IMR-90 (cell line): ENCODE results near the gene MAP1LC3B2. TPM values are rescaled to one million over a fixed set of nuclear protein-coding genes. Genes with fewer than 3 reads are reported as not detected.

ENCODE experiments used
- ATAC-seq: fragments of 200-7000 bp; cut with Tn5 transposase; 2 replicates; pipeline ENCODE4 v1.9.1; 2020; ENCODE audit warnings: low read depth, mild to moderate bottlenecking, moderate library complexity
- BruUV-seq: library from RNA; stranded (reverse); fragments of 400-500 nt; replicated peaks from 2 replicates; lab custom pipeline; 2021; lab: Mats Ljungman, UMichigan
- CTCF ChIA-PET: fragments of 300-600 bp; formaldehyde crosslinking; extraction: SDS; loops from one replicate; lab custom pipeline; 2021; ENCODE audit warnings: antibody characterized with exemption; lab: Yijun Ruan, JAX
- POLR2A ChIA-PET: fragments of 300-600 bp; sonication (Branson Sonifier 250); formaldehyde crosslinking; loops from one replicate; lab custom pipeline; 2022; ENCODE audit warnings: antibody characterized with exemption; ENCODE audit not compliant: unreplicated experiment; lab: Charles Lee
- DNase-seq: peaks from one replicate; pipeline ENCODE4 v3.0.0; 2013
- H2AFZ ChIP-seq: replicated peaks from 2 replicates; pipeline ENCODE3; 2013; ENCODE audit warnings: low read length, mild to moderate bottlenecking; ENCODE audit not compliant: poor library complexity
- H2AK5ac ChIP-seq: 2 replicates; pipeline ENCODE4 v1.6.1; 2013; ENCODE audit warnings: low read depth, low read length, inconsistent platforms
- H2AK9ac ChIP-seq: replicated peaks from 2 replicates; pipeline ENCODE3; 2013; ENCODE audit warnings: mild to moderate bottlenecking, low read depth, low read length, moderate library complexity; ENCODE audit not compliant: poor library complexity
- H2BK120ac ChIP-seq: 2 replicates; pipeline ENCODE4 v1.6.1; 2013; ENCODE audit warnings: low read depth, low read length, inconsistent platforms
- H2BK15ac ChIP-seq: 3 replicates; pipeline ENCODE4 v1.6.1; 2013; ENCODE audit warnings: low read depth, low read length, inconsistent platforms
- H2BK20ac ChIP-seq: 2 replicates; pipeline ENCODE4 v1.6.1; 2013; ENCODE audit warnings: low read depth, mild to moderate bottlenecking, inconsistent platforms, low read length, moderate library complexity
- H2BK5ac ChIP-seq: 2 replicates; pipeline ENCODE4 v1.6.1; 2013; ENCODE audit warnings: mild to moderate bottlenecking, low read depth, low read length, inconsistent platforms; ENCODE audit not compliant: poor library complexity, severe bottlenecking
- H3K14ac ChIP-seq: replicated peaks from 2 replicates; pipeline ENCODE4 v1.6.1; 2013; ENCODE audit warnings: low read depth, low read length, inconsistent platforms
- H3K18ac ChIP-seq: 2 replicates; pipeline ENCODE4 v1.6.1; 2013; ENCODE audit warnings: low read depth, low read length, control low read depth
- H3K23ac ChIP-seq: 2 replicates; pipeline ENCODE4 v1.6.1; 2013; ENCODE audit warnings: low read depth, low read length, inconsistent platforms
- H3K27ac ChIP-seq: 2 replicates; pipeline ENCODE4 v1.5.1; 2013; ENCODE audit warnings: mild to moderate bottlenecking, control low read depth, low read length; ENCODE audit not compliant: insufficient read depth
- H3K27me3 ChIP-seq: 2 replicates; pipeline ENCODE4 v1.6.1; 2013; ENCODE audit warnings: low read length; ENCODE audit not compliant: control insufficient read depth, insufficient read depth
- H3K36me3 ChIP-seq: 2 replicates; pipeline ENCODE4 v1.6.1; 2013; ENCODE audit warnings: low read length, mixed read lengths; ENCODE audit not compliant: control insufficient read depth, insufficient read depth
- H3K4ac ChIP-seq: 2 replicates; pipeline ENCODE4 v1.6.1; 2013; ENCODE audit warnings: low read depth, low read length, inconsistent platforms
- H3K4me1 ChIP-seq: 2 replicates; pipeline ENCODE4 v1.6.1; 2013; ENCODE audit warnings: low read length, mixed read lengths; ENCODE audit not compliant: control insufficient read depth, insufficient read depth
- H3K4me2 ChIP-seq: 2 replicates; pipeline ENCODE4 v1.6.1; 2013; ENCODE audit warnings: low read depth, mild to moderate bottlenecking, control low read depth, low read length, moderate library complexity
- H3K4me3 ChIP-seq: 2 replicates; pipeline ENCODE4 v1.5.1; 2013; ENCODE audit warnings: low read depth, mild to moderate bottlenecking, control low read depth, low read length, moderate library complexity; ENCODE audit not compliant: insufficient read depth
- H3K56ac ChIP-seq: 2 replicates; pipeline ENCODE4 v1.6.1; 2013; ENCODE audit warnings: low read length, inconsistent platforms; ENCODE audit not compliant: insufficient read depth; ENCODE audit errors: extremely low read depth
- H3K79me1 ChIP-seq, 2 experiments: 2 replicates each; pipeline ENCODE4 v1.6.1; 2013; ENCODE audit warnings: low read length in 2 of 2, inconsistent platforms in 1 of 2, low read depth in 1 of 2
- H3K9ac ChIP-seq: 2 replicates; pipeline ENCODE4 v1.6.1; 2013; ENCODE audit warnings: low read depth, low read length, control low read depth
- H3K9me1 ChIP-seq: 2 replicates; pipeline ENCODE4 v1.6.1; 2013; ENCODE audit warnings: low read length, inconsistent platforms; ENCODE audit not compliant: insufficient read depth
- H3K9me3 ChIP-seq: 2 replicates; pipeline ENCODE4 v1.6.1; 2013; ENCODE audit warnings: low read length; ENCODE audit not compliant: control insufficient read depth, insufficient read depth
- H4K20me1 ChIP-seq: 2 replicates; pipeline ENCODE4 v1.6.1; 2013; ENCODE audit warnings: low read length, inconsistent platforms; ENCODE audit not compliant: insufficient read depth
- H4K5ac ChIP-seq: 2 replicates; pipeline ENCODE4 v1.6.1; 2013; ENCODE audit warnings: mild to moderate bottlenecking, low read depth, low read length, control low read depth
- H4K8ac ChIP-seq, 2 experiments: 2 replicates each; pipeline ENCODE4 v1.6.1; 2013; ENCODE audit warnings: low read depth in 2 of 2, low read length in 2 of 2, control low read depth in 1 of 2, inconsistent platforms in 1 of 2
- H4K91ac ChIP-seq: 2 replicates; pipeline ENCODE4 v1.6.1; 2013; ENCODE audit warnings: low read depth, low read length, inconsistent platforms; ENCODE audit not compliant: insufficient read depth
- BHLHE40 ChIP-seq: fragments of 150-350 bp; IDR thresholded peaks from 2 replicates; pipeline ENCODE4 v1.6.1; 2016; ENCODE audit warnings: mild to moderate bottlenecking, low read depth, low read length
- MXI1 ChIP-seq: IDR thresholded peaks from 2 replicates; pipeline ENCODE4 v1.6.1; 2012; ENCODE audit warnings: low read depth, mild to moderate bottlenecking, low read length, moderate library complexity, borderline replicate concordance
- NFE2L2 ChIP-seq: fragments of 150-350 bp; IDR thresholded peaks from 2 replicates; pipeline ENCODE4 v1.6.1; 2016; ENCODE audit warnings: low read depth, mild to moderate bottlenecking, low read length
- RCOR1 ChIP-seq: IDR thresholded peaks from 2 replicates; pipeline ENCODE4 v1.6.1; 2012; ENCODE audit warnings: mild to moderate bottlenecking, low read length, improper control_type of control experiment; ENCODE audit not compliant: insufficient replicate concordance
- RFX5 ChIP-seq: IDR thresholded peaks from 2 replicates; pipeline ENCODE4 v1.8.0; 2012; ENCODE audit warnings: low read depth, mild to moderate bottlenecking, low read length, moderate library complexity
- SMC3 ChIP-seq: fragments of 150-350 bp; IDR thresholded peaks from 2 replicates; pipeline ENCODE4 v1.6.1; 2016; ENCODE audit warnings: low read depth, mild to moderate bottlenecking, antibody characterized with exemption, low read length, moderate library complexity
- WGBS, 2 experiments: methylation state at CpG; one replicate each; pipeline versions ENCODE4 v1.1.5 to v1.1.7; 2013; ENCODE audit warnings: missing lambda C conversion rate in 2 of 2; ENCODE audit not compliant: insufficient read length in 1 of 2; ENCODE audit errors: extremely low coverage in 2 of 2; 5-methylcytosine and 5-hydroxymethylcytosine counted together
- dilution Hi-C: fragments of 300-500 bp; cut with HindIII; formaldehyde crosslinking; loops from one replicate; pipeline ENCODE4 v1.14.3; 2018; ENCODE audit warnings: low sequenced_read_pairs; ENCODE audit not compliant: unreplicated experiment
- in situ Hi-C: fragments of 300-500 bp; cut with MboI; formaldehyde crosslinking; loops from 3 replicates; pipeline ENCODE4 v1.14.3; 2019; ENCODE audit warnings: low sequenced_read_pairs, inconsistent platforms, mixed read lengths
- intact Hi-C: fragments of 100-400 bp; cut with micrococcal nuclease; formaldehyde crosslinking; loops from 2 replicates; pipeline ENCODE4 v1.10.0; 2022
- polyA plus RNA-seq, 3 experiments: library from polyadenylated mRNA; depleted of rRNA; stranded (reverse); fragments of >200 nt; gene quantifications; 2 replicates each; pipeline ENCODE4 v1.2.3, GENCODE V29; 2012; ENCODE audit warnings: low replicate concordance in 1 of 3
- total RNA-seq: library from RNA; depleted of rRNA; stranded (reverse); fragments of >200 nt; gene quantifications from 2 replicates; pipeline ENCODE4 v1.2.3, GENCODE V29; 2012; rRNA removed
- TF ChIP-seq, protein P1 (sequence below): conservative IDR thresholded peaks from 2 replicates; pipeline ENCODE4 v1.5.1; 2012; ENCODE audit warnings: mild to moderate bottlenecking, low read depth, low read length, improper control_type of control experiment

MAP1LC3B2 gene
- total and polyA plus RNA-seq, 2 of the 4 experiments (the other 2 are of a cell fraction): 1.4 TPM; not detected in 1

- dilution Hi-C loops: no loop called here
- POLR2A ChIA-PET: no interaction called here
- CTCF ChIA-PET: no interaction called here
These were observed 67.0 kb downstream of the MAP1LC3B2 start for GRCh38 chr12:116626153-116626552.

More at GRCh38 chr12:116626153-116626552, 67.0 kb downstream of the MAP1LC3B2 start:
- no peak overlapping the region for H4K91ac ChIP-seq
- H3K9ac ChIP-seq: no peak overlapping the region
- no peak overlapping the region for H2BK5ac ChIP-seq
- BruUV-seq: no TSS peak
- H2AFZ ChIP-seq: no peak overlapping the region
- no peak overlapping the region for H3K56ac ChIP-seq
- H3K27ac ChIP-seq: no peak overlapping the region
- H3K18ac ChIP-seq: no peak overlapping the region
- intact Hi-C loops: no loop called here
- H4K20me1 ChIP-seq: no peaks in the 10 kb centered on the region
- H3K4ac ChIP-seq: no peak overlapping the region
- no peak overlapping the region for H2AK5ac ChIP-seq
- H3K4me2 ChIP-seq: no peak overlapping the region
- no peaks in the 10 kb centered on the region for H3K9me1 ChIP-seq
- no peaks in the 10 kb centered on the region for H3K79me1 ChIP-seq
- in situ Hi-C loops: no loop called here
- no peak overlapping the region for H2AK9ac ChIP-seq
- peaks cover 9% of the 10 kb centered on the region for H3K9me3 ChIP-seq
- DNase-seq: no peak
- no peaks in the 10 kb centered on the region for H3K4me1 ChIP-seq
- H2BK15ac ChIP-seq: no peak overlapping the region
- H3K14ac ChIP-seq: no peak overlapping the region
- no peaks in the 10 kb centered on the region for H3K36me3 ChIP-seq
- 80% methylated on average over 2 of the region's 5 CpGs; no CpG with 5 or more reads in 1 of the 2 experiments for WGBS, 2 experiments
- ATAC-seq: no peak
- H4K5ac ChIP-seq: no peak overlapping the region
- TF ChIP-seq, protein P1, sequence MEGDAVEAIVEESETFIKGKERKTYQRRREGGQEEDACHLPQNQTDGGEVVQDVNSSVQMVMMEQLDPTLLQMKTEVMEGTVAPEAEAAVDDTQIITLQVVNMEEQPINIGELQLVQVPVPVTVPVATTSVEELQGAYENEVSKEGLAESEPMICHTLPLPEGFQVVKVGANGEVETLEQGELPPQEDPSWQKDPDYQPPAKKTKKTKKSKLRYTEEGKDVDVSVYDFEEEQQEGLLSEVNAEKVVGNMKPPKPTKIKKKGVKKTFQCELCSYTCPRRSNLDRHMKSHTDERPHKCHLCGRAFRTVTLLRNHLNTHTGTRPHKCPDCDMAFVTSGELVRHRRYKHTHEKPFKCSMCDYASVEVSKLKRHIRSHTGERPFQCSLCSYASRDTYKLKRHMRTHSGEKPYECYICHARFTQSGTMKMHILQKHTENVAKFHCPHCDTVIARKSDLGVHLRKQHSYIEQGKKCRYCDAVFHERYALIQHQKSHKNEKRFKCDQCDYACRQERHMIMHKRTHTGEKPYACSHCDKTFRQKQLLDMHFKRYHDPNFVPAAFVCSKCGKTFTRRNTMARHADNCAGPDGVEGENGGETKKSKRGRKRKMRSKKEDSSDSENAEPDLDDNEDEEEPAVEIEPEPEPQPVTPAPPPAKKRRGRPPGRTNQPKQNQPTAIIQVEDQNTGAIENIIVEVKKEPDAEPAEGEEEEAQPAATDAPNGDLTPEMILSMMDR: no peak
- no peak for TF ChIP-seq SMC3
- no peak for TF ChIP-seq NFE2L2
- no peak for TF ChIP-seq BHLHE40
- no peak for TF ChIP-seq RCOR1
- TF ChIP-seq RFX5: no peak
- no peak for TF ChIP-seq MXI1
- H2BK20ac ChIP-seq: no peak overlapping the region
- H3K23ac ChIP-seq: no peak overlapping the region
- H2BK120ac ChIP-seq: no peak overlapping the region
- no peak overlapping the region for H3K4me3 ChIP-seq
- no peak overlapping the region for H4K8ac ChIP-seq
- H3K27me3 ChIP-seq: peaks cover 25% of the 10 kb centered on the region

Other genes with a start within 250 kb of the MAP1LC3B2 start
- gene SPRING1, start 178.7 kb downstream of the MAP1LC3B2 start, total RNA-seq: 14.0 and 16.4 TPM in 2 replicates
- 12.4 and 16.7 TPM in 2 replicates for gene SPRING1, start 178.7 kb downstream of the MAP1LC3B2 start, polyA plus RNA-seq (2012; rRNA removed)
- 1.7 and 2.3 TPM in 2 replicates for gene RNFT2, start 178.9 kb downstream of the MAP1LC3B2 start, total RNA-seq
- 1.5 and 1.6 TPM in 2 replicates for gene RNFT2, start 178.9 kb downstream of the MAP1LC3B2 start, polyA plus RNA-seq (2012; rRNA removed)